Liver (tissue), 9 donors: ENCODE results near the gene DAAM1. TPM values are rescaled to one million over a fixed set of nuclear protein-coding genes. Genes with fewer than 3 reads are reported as not detected.

Experiments used
- DNase-seq: peaks from one replicate; pipeline ENCODE4 v3.0.0-alpha.2; 2017; ENCODE audit warnings: low spot score
- H3K27ac ChIP-seq, 2 donors: one replicate each; pipeline ENCODE4 v1.7.0; 2013; ENCODE audit warnings: inconsistent platforms in 2 of 2, low read length in 2 of 2, control low read depth in 1 of 2, low read depth in 1 of 2, mild to moderate bottlenecking in 1 of 2
- H3K27me3 ChIP-seq, 4 donors: one replicate each; pipeline versions ENCODE4 v1.6.1 to v1.7.0; 2013; ENCODE audit warnings: low read length in 3 of 4, inconsistent platforms in 1 of 4, mild to moderate bottlenecking in 1 of 4, moderate library complexity in 1 of 4; ENCODE audit not compliant: control insufficient read depth in 4 of 4, insufficient read depth in 4 of 4
- H3K36me3 ChIP-seq, 4 donors: one replicate each; pipeline versions ENCODE4 v1.6.1 to v1.7.0; 2013; ENCODE audit warnings: low read length in 3 of 4, mild to moderate bottlenecking in 3 of 4, low read depth in 1 of 4, moderate library complexity in 1 of 4; ENCODE audit not compliant: control insufficient read depth in 4 of 4, insufficient read depth in 3 of 4
- H3K4me1 ChIP-seq, 4 donors: one replicate each; pipeline versions ENCODE4 v1.6.1 to v1.7.0; 2013; ENCODE audit warnings: low read length in 3 of 4, mild to moderate bottlenecking in 3 of 4, moderate library complexity in 1 of 4; ENCODE audit not compliant: control insufficient read depth in 4 of 4, insufficient read depth in 4 of 4
- H3K4me3 ChIP-seq, 3 donors: one replicate each; pipeline versions ENCODE4 v1.6.1 to v1.7.0; 2013; ENCODE audit warnings: low read length in 3 of 3, control low read depth in 1 of 3, low read depth in 1 of 3, mild to moderate bottlenecking in 1 of 3
- H3K9ac ChIP-seq, 2 donors: one replicate each; pipeline ENCODE4 v1.7.0; 2013; ENCODE audit warnings: low read length in 2 of 2, mild to moderate bottlenecking in 2 of 2, moderate library complexity in 2 of 2, control low read depth in 1 of 2, low read depth in 1 of 2
- H3K9me3 ChIP-seq, 4 donors: one replicate each; pipeline versions ENCODE4 v1.6.1 to v1.7.0; 2013; ENCODE audit warnings: low read length in 3 of 4; ENCODE audit not compliant: control insufficient read depth in 4 of 4
- ATF3 ChIP-seq: IDR thresholded peaks from 2 replicates; pipeline ENCODE4 v1.6.1; 2016; ENCODE audit warnings: antibody characterized with exemption
- CTCF ChIP-seq: fragments of 150-350 bp; IDR thresholded peaks from 2 replicates; pipeline ENCODE4 v1.5.1; 2017; ENCODE audit warnings: improper control_type of control experiment, low read depth, low read length; ENCODE audit not compliant: missing input control
- EGR1 ChIP-seq, 2 donors: IDR thresholded peaks; 2 replicates each; pipeline ENCODE4 v1.6.1; 2016 to 2018; ENCODE audit warnings: antibody characterized with exemption in 2 of 2, low read depth in 2 of 2
- FOXA1 ChIP-seq: IDR thresholded peaks from 2 replicates; pipeline ENCODE4 v1.6.1; 2016; ENCODE audit warnings: antibody characterized with exemption
- FOXA2 ChIP-seq: IDR thresholded peaks from 2 replicates; pipeline ENCODE4 v1.6.1; 2016; ENCODE audit warnings: antibody characterized with exemption
- GABPA ChIP-seq, 2 donors: IDR thresholded peaks in 1 of 2; conservative IDR thresholded peaks in 1 of 2; 2 replicates each; pipeline ENCODE4 v1.6.1; 2016; ENCODE audit warnings: antibody characterized with exemption in 2 of 2, mild to moderate bottlenecking in 1 of 2, moderate library complexity in 1 of 2
- HNF4A ChIP-seq, 2 donors: conservative IDR thresholded peaks; 2 replicates each; pipeline ENCODE4 v1.6.1; 2016; ENCODE audit warnings: antibody characterized with exemption in 2 of 2, mild to moderate bottlenecking in 2 of 2
- HNF4G ChIP-seq: IDR thresholded peaks from 2 replicates; pipeline ENCODE4 v1.6.1; 2016; ENCODE audit warnings: antibody characterized with exemption
- JUND ChIP-seq, 2 donors: IDR thresholded peaks; 2 replicates each; pipeline ENCODE4 v1.6.1; 2016; ENCODE audit warnings: antibody characterized with exemption in 2 of 2
- MAX ChIP-seq: IDR thresholded peaks from 2 replicates; pipeline ENCODE4 v1.6.1; 2016; ENCODE audit warnings: antibody characterized with exemption
- NR2F2 ChIP-seq: IDR thresholded peaks from 2 replicates; pipeline ENCODE4 v1.6.1; 2016; ENCODE audit warnings: antibody characterized with exemption
- RAD21 ChIP-seq, 2 donors: IDR thresholded peaks; 2 replicates each; pipeline ENCODE4 v1.6.1; 2016; ENCODE audit warnings: antibody characterized with exemption in 2 of 2, mild to moderate bottlenecking in 2 of 2
- REST ChIP-seq: IDR thresholded peaks from 2 replicates; pipeline ENCODE4 v1.6.1; 2016; ENCODE audit warnings: antibody characterized with exemption, mild to moderate bottlenecking
- SP1 ChIP-seq: IDR thresholded peaks from 2 replicates; pipeline ENCODE4 v1.6.1; 2018; ENCODE audit warnings: antibody characterized with exemption, mild to moderate bottlenecking
- TAF1 ChIP-seq: conservative IDR thresholded peaks from 2 replicates; pipeline ENCODE4 v1.6.1; 2016; ENCODE audit warnings: antibody characterized with exemption, mild to moderate bottlenecking
- ZBTB33 ChIP-seq: IDR thresholded peaks from 2 replicates; pipeline ENCODE4 v1.6.1; 2016; ENCODE audit warnings: antibody characterized with exemption
- WGBS: extraction: QIAGEN DNeasy Blood & Tissue Kit; methylation state at CpG from one replicate; pipeline ENCODE4 v1.1.7; 2013; 5-methylcytosine and 5-hydroxymethylcytosine counted together
- polyA plus RNA-seq, 2 donors: library from polyadenylated mRNA; stranded (reverse) in 1 of 2; unstranded in 1 of 2; fragments of 200-250 nt in 1 of 2; fragments of >200 nt in 1 of 2; fragmentation: Nextera tagmentation in 1 of 2; extraction: Ambion mirVana in 1 of 2; gene quantifications; one replicate each; pipeline versions ENCODE4 v1.2.1 to v1.2.3, GENCODE V29; 2013 to 2015
- total RNA-seq, 2 donors: library from RNA; depleted of rRNA; stranded (reverse); fragments of >200 nt; gene quantifications; one replicate each; pipeline ENCODE4 v1.2.3, GENCODE V29; 2014
- donor health status: healthy.
- donor health status: healthy.
- donor health status: healthy.
- donor health status: healthy.
- donor health status: healthy.

Gene DAAM1
- total and polyA plus RNA-seq, 4 donors = 9.5 to 28.4 (median 18.5) TPM

DNA sequence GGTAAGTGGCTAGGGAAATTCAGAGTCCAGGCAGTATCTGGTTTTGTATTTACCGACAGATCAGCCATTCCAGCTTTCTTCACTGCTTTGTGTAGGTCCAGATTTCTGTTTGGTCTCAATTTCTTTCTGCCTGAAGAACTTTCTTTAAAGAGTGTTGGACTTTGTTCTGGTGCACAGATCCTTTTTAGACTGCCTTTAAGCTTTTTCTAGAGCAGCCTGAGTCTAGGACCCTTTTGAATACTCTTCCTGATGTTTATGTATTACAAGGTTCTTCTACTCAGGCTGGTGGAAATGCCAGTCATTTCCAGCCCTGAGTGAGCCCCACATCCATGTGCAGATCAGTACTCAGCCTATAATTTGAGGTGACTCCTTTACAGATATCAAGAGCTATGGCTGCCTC is 54.7 kb downstream of the DAAM1 start:
- Histone ChIP-seq H3K9ac (no peak overlapping the region), H3K27ac (no peak overlapping the region), H3K36me3 (peaks cover 0 to 2% (median 0%) of the 10 kb centered on the region in 4 donors), H3K27me3 (no peaks in the 10 kb centered on the region), H3K4me3 (no peak overlapping the region), H3K9me3 (no peaks in the 10 kb centered on the region), H3K4me1 (peaks cover 0 to 10% (median 3%) of the 10 kb centered on the region in 4 donors)
- TF ChIP-seq FOXA2 = no peak
- TF ChIP-seq HNF4A (conservative IDR thresholded peaks at IDR 0.05) = peak in 1 of 2 donors; percentile 15
- no peak for DNase-seq
- 78% methylated on average over 1 of the region's 1 CpG for WGBS

- TF ChIP-seq CTCF = no peak
- TF ChIP-seq FOXA2 = no peak
- no peak for TF ChIP-seq GABPA (IDR thresholded peaks at IDR 0.05 in 1 of 2, conservative IDR thresholded peaks at IDR 0.05 in 1 of 2)
- 84% methylated on average over 2 of the region's 2 CpGs for WGBS
These were observed 56.1 kb downstream of the DAAM1 start for GRCh38 chr14:59244581-59244980.

GRCh38 chr14:59245809-59246295 is 57.4 kb downstream of the DAAM1 start:
- WGBS = 85% methylated on average over 1 of the region's 1 CpG
- H3K4me1 ChIP-seq = peaks cover 0 to 11% (median 3%) of the 10 kb centered on the region in 4 donors

More at GRCh38 chr14:59244581-59244980, 56.1 kb downstream of the DAAM1 start:
- no peak for DNase-seq
- no peak overlapping the region for H3K4me3 ChIP-seq
- H3K9me3 ChIP-seq = no peaks in the 10 kb centered on the region
- H3K27me3 ChIP-seq = no peaks in the 10 kb centered on the region
- H3K9ac ChIP-seq = no peak overlapping the region
- H3K36me3 ChIP-seq = peaks cover 0 to under 1% (median 0%) of the 10 kb centered on the region in 4 donors
- H3K4me1 ChIP-seq = peaks cover 0 to 11% (median 3%) of the 10 kb centered on the region in 4 donors
- no peak overlapping the region for H3K27ac ChIP-seq

More at GRCh38 chr14:59245809-59246295, 57.4 kb downstream of the DAAM1 start:
- no peak for DNase-seq
- Histone ChIP-seq H3K9ac (no peak overlapping the region), H3K9me3 (no peaks in the 10 kb centered on the region), H3K27ac (no peak overlapping the region), H3K27me3 (no peaks in the 10 kb centered on the region), H3K4me3 (no peak overlapping the region), H3K36me3 (no peaks in the 10 kb centered on the region)
- TF ChIP-seq HNF4G (no peak), GABPA (IDR thresholded peaks at IDR 0.05 in 1 of 2, conservative IDR thresholded peaks at IDR 0.05 in 1 of 2) (no peak), REST (no peak), TAF1 (no peak), JUND (IDR thresholded peaks at IDR 0.05) (no peak), EGR1 (IDR thresholded peaks at IDR 0.05; ENCODE audit: low read depth in 2 of 2) (no peak), NR2F2 (no peak), ATF3 (no peak), FOXA1 (no peak), RAD21 (IDR thresholded peaks at IDR 0.05) (no peak), HNF4A (conservative IDR thresholded peaks at IDR 0.05) (no peak), CTCF (no peak), SP1 (no peak), ZBTB33 (no peak), FOXA2 (no peak), MAX (no peak)
